Osteoblast (primary cell): Measurements from ENCODE around the gene OSBP2. TPM values are rescaled to one million over a fixed set of nuclear protein-coding genes. Genes with fewer than 3 reads are reported as not detected.

Experiments used
- DNase-seq: peaks from one replicate; pipeline ENCODE4 v3.0.0; 2011; ENCODE audit warnings: low spot score, mixed read lengths; ENCODE audit not compliant: insufficient read length; ENCODE audit errors: missing footprints
- H2AFZ ChIP-seq: 2 replicates; pipeline ENCODE4 v1.6.0; 2011; ENCODE audit warnings: mild to moderate bottlenecking, low read length
- H3K27ac ChIP-seq: 2 replicates; pipeline ENCODE4 v1.5.1; 2011; ENCODE audit warnings: mild to moderate bottlenecking, low read depth, low read length, moderate library complexity
- H3K27me3 ChIP-seq: 2 replicates; pipeline ENCODE4 v1.6.0; 2012; ENCODE audit warnings: mild to moderate bottlenecking, control low read depth, inconsistent platforms, low read length, moderate library complexity; ENCODE audit not compliant: insufficient read depth
- H3K36me3 ChIP-seq: 2 replicates; pipeline ENCODE4 v1.5.1; 2011; ENCODE audit warnings: mild to moderate bottlenecking, low read length, control low read depth, moderate library complexity; ENCODE audit not compliant: insufficient read depth
- H3K4me1 ChIP-seq: 2 replicates; pipeline ENCODE4 v1.5.1; 2011; ENCODE audit warnings: mild to moderate bottlenecking, low read length, control low read depth, moderate library complexity; ENCODE audit not compliant: insufficient read depth
- H3K4me2 ChIP-seq: 2 replicates; pipeline ENCODE4 v1.6.0; 2011; ENCODE audit warnings: mild to moderate bottlenecking, low read length; ENCODE audit not compliant: insufficient read depth
- H3K4me3 ChIP-seq: fragments of 200-600 bp; sonication (generic); 3 replicates; pipeline ENCODE4 v1.5.1; 2012; ENCODE audit warnings: mild to moderate bottlenecking, low read length, inconsistent platforms; ENCODE audit not compliant: insufficient read depth
- H3K79me2 ChIP-seq: 2 replicates; pipeline ENCODE4 v1.6.0; 2012; ENCODE audit warnings: mild to moderate bottlenecking, low read length, control low read depth, inconsistent platforms; ENCODE audit not compliant: insufficient read depth
- H3K9me3 ChIP-seq: 2 replicates; pipeline ENCODE4 v1.5.1; 2011; ENCODE audit warnings: low read depth, low read length, control low read depth
- H4K20me1 ChIP-seq: 2 replicates; pipeline ENCODE4 v1.6.0; 2012; ENCODE audit warnings: mild to moderate bottlenecking, low read length, control low read depth; ENCODE audit not compliant: insufficient read depth
- CTCF ChIP-seq: IDR thresholded peaks from 2 replicates; pipeline ENCODE4 v1.5.1; 2011; ENCODE audit warnings: mild to moderate bottlenecking, low read depth, low read length, moderate library complexity; ENCODE audit errors: extremely low read depth
- total RNA-seq: library from RNA; depleted of rRNA; stranded (reverse); fragments of >200 nt; gene quantifications from 2 replicates; pipeline ENCODE4 v1.2.3, GENCODE V29; 2012

OSBP2 gene
- total RNA-seq, 1 donor: 4.3 TPM

DNA sequence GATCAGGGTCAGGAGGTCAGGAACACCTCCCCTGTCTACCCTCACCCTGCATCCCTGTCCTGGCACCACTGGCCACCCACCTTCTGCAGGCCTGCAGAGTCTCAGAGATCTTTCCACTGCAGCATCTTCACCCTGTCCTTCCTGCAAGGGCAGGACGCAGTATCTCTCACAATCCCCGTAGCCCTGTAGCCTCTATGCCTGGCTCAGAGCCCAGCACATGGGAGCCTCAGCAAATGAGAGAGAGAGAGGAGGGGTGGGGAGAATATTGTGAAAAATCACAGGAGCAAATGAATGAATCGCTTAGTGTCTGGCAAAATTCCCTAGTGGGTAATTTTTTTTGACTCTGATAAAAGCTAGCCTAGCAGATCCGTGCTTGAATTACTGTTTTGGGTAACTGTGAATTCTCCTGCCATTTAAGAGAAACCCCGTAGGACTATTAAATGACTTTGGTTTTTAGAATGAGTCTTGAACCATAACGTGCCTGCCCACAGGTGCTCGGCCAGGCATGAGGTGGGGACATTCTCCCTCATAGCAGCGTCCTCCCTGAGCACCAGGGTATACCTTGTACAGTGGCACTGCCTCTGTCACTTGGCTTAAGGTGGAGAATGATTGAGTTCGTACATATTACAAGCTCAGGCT lies 182.4 kb downstream of the OSBP2 start:
- H3K4me3 ChIP-seq: no peak overlapping the region
- H2AFZ ChIP-seq: no peak overlapping the region
- no peaks in the 10 kb centered on the region for H3K79me2 ChIP-seq
- no peaks in the 10 kb centered on the region for H3K36me3 ChIP-seq
- no peaks in the 10 kb centered on the region for H3K4me1 ChIP-seq
- H4K20me1 ChIP-seq: peaks cover 3% of the 10 kb centered on the region
- peak; percentile 86 for DNase-seq
- no peaks in the 10 kb centered on the region for H3K9me3 ChIP-seq
- TF ChIP-seq CTCF: no peak
- no peak overlapping the region for H3K4me2 ChIP-seq
- no peaks in the 10 kb centered on the region for H3K27me3 ChIP-seq
- H3K27ac ChIP-seq: no peak overlapping the region

DNA sequence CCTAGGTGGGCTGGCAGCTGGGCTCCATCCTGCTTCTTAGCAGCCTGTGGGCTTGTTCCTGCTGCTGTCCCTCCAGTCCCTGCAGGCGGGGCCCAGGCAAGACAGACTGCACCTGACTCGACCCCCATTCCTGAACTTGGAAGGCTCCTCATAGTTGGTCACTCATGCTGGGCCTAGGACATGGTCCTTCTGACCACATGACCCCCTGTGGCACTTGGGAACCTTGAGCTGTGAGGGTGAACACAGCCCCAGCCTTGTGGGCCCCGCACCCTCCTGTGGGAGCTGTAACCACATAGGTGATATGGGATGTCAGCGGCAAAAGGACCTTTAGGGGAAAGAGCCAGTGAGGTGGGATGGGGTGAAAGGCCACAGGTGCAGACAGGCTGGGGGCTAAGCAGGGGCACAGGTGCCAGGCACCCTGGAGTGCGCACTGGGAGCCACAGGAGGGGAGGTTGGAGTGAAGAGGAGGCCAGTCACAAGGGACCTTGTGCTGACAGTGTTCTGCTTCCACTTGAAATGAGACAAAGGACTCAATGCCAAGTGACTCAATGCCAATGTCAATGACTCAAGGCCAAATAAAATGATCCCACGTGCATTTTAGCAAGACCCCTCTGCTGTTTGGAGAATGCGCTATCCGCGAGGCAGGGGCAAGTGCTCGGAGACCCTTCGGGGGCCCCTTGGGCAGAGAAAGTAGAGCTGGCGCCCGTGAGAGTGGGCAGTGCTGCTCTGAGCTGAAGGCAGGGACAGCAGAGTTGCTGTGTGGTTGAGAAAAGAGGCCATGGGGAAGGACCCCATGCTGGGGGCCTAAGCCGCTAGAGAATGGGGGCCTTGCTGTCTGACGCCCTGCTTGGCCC lies 183.2 kb downstream of the OSBP2 start:
- Histone ChIP-seq H3K27me3 (no peaks in the 10 kb centered on the region), H3K36me3 (no peaks in the 10 kb centered on the region), H3K27ac (no peak overlapping the region), H2AFZ (no peak overlapping the region), H3K4me2 (no peak overlapping the region), H3K9me3 (no peaks in the 10 kb centered on the region), H3K4me1 (no peaks in the 10 kb centered on the region), H4K20me1 (peaks cover 3% of the 10 kb centered on the region), H3K79me2 (no peaks in the 10 kb centered on the region), H3K4me3 (no peak overlapping the region)
- peak; percentile 68 for DNase-seq
- TF ChIP-seq CTCF: no peak

DNA sequence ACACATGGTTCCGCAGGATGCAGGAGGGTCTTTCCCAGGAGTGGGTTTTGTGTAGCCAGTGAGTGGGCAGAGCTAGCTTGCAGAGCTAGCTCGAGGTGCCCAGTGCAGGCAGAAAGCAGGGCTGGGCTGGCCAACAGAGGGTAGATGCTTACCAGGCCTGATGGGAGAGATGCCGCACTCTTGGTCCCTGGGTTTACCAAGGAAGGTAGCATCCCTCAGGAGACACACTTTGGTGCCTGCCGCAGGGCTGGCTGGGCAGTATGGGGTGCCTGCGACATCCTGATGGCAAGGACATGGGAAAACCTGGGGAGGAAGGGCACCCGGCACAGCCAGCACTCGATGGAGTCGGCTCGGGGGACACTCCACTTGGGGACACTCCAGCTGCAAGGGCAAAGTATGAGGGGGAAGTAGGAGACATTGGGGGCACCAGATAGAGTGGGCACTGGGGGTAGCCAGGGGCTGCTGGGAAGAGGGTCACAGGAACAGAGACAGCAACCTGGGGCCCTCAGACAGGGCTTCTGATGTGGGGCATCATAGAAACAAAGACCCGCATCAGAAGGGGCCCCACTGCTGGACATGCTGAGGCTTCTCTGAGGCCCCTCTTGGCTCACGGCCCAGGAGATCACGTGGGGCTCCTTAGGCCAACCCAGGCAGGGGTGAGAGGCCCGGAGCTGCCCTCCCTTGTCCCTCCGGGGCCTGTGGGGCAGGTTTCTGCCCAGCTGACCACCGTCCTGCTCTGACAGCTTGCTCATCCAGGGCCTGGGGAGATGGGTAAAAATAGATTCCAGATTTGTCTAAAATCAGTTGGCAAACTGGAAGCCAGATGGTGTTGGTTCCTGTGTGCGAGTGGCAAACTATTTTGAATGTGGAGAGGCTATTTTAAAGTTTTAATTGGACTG lies 184.1 kb downstream of the OSBP2 start:
- Histone ChIP-seq H3K79me2 (no peaks in the 10 kb centered on the region), H3K4me2 (no peak overlapping the region), H3K4me1 (no peaks in the 10 kb centered on the region), H3K9me3 (no peaks in the 10 kb centered on the region), H3K27me3 (no peaks in the 10 kb centered on the region), H2AFZ (no peak overlapping the region), H3K4me3 (no peak overlapping the region), H3K27ac (no peak overlapping the region), H3K36me3 (no peaks in the 10 kb centered on the region), H4K20me1 (peaks cover 3% of the 10 kb centered on the region)
- peak; percentile 76 for DNase-seq
- no peak for TF ChIP-seq CTCF
